ENCODE results near the gene RNF43. TPM values are rescaled to one million over a fixed set of nuclear protein-coding genes. Genes with fewer than 3 reads are reported as not detected.
A peak's percentile ranks its signal among the peaks of the same experiment; 100 is the strongest.

RNF43 gene
- total and polyA plus RNA-seq, 2 of the 13 experiments (the other 11 are each of a cell fraction or from before 2014, with no cell fraction given) = 31.0 to 53.4 TPM

DNA sequence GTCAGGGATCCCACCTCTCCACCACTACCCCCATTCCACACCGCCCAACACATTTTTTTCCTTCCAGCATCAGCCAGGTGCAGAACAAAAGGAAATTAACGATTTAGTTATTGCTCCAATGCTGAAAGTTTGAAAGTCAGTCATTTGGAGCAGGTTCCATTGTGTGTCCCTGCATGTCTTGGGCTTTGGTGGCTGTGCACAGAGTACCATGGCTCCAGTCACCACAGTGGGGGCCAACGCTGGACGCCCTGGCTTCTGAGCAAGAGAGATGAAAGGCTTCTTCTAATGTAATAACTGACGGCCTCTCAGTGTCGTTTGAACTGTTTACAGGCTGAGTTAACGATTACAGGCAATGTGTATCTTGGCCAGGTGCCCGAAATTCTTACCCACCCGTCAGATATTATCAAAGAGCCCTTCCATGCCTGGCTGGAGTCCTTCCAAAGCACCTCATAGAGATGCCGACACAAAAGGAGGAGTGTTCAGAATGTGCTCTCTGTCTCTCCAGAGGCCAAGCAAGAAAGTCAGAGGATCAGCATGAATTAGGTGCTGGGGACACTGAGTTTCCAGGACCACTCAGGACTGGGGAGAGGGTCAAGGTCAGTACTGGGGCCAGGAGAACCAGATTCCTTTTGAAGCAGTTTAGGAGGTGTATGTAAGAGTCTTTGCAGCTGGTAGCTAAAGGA lies 25.9 kb downstream of the RNF43 start (continued):
- 0 out of 2 replicates have a peak, but pooled peaks have one; percentile 22 for TF ChIP-seq ZKSCAN1 (IDR thresholded peaks at IDR 0.05; ENCODE audit: low read length)
- peak; percentile 96 for TF ChIP-seq ZBTB34 (CRISPR knock-in tag; IDR thresholded peaks at IDR 0.05)
- peak; percentile 97 for TF ChIP-seq TBX3 (IDR thresholded peaks at IDR 0.05; ENCODE audit: borderline replicate concordance)
- peak; percentile 100 for TF ChIP-seq ZBTB7B (CRISPR knock-in tag; IDR thresholded peaks at IDR 0.05)
- TF ChIP-seq ZNF143 (CRISPR knock-in tag; IDR thresholded peaks at IDR 0.05) = peak; percentile 72
- no peak for TF ChIP-seq SYNCRIP (IDR thresholded peaks at IDR 0.05; ENCODE audit: insufficient read depth, low read depth, low read length)
- TF ChIP-seq, protein P1, sequence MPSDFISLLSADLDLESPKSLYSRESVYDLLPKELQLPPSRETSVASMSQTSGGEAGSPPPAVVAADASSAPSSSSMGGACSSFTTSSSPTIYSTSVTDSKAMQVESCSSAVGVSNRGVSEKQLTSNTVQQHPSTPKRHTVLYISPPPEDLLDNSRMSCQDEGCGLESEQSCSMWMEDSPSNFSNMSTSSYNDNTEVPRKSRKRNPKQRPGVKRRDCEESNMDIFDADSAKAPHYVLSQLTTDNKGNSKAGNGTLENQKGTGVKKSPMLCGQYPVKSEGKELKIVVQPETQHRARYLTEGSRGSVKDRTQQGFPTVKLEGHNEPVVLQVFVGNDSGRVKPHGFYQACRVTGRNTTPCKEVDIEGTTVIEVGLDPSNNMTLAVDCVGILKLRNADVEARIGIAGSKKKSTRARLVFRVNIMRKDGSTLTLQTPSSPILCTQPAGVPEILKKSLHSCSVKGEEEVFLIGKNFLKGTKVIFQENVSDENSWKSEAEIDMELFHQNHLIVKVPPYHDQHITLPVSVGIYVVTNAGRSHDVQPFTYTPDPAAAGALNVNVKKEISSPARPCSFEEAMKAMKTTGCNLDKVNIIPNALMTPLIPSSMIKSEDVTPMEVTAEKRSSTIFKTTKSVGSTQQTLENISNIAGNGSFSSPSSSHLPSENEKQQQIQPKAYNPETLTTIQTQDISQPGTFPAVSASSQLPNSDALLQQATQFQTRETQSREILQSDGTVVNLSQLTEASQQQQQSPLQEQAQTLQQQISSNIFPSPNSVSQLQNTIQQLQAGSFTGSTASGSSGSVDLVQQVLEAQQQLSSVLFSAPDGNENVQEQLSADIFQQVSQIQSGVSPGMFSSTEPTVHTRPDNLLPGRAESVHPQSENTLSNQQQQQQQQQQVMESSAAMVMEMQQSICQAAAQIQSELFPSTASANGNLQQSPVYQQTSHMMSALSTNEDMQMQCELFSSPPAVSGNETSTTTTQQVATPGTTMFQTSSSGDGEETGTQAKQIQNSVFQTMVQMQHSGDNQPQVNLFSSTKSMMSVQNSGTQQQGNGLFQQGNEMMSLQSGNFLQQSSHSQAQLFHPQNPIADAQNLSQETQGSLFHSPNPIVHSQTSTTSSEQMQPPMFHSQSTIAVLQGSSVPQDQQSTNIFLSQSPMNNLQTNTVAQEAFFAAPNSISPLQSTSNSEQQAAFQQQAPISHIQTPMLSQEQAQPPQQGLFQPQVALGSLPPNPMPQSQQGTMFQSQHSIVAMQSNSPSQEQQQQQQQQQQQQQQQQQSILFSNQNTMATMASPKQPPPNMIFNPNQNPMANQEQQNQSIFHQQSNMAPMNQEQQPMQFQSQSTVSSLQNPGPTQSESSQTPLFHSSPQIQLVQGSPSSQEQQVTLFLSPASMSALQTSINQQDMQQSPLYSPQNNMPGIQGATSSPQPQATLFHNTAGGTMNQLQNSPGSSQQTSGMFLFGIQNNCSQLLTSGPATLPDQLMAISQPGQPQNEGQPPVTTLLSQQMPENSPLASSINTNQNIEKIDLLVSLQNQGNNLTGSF (CRISPR knock-in tag; IDR thresholded peaks at IDR 0.05) = no peak
- TF ChIP-seq HDAC2 (CRISPR knock-in tag; IDR thresholded peaks at IDR 0.05) = peak; percentile 99
- TF ChIP-seq WIZ (CRISPR knock-in tag; IDR thresholded peaks at IDR 0.05) = peak; percentile 98
- peak; percentile 92; the same call in 1 of the 2 replicates for TF ChIP-seq ZBTB38 (CRISPR knock-in tag; IDR thresholded peaks at IDR 0.05)
- no peak for TF ChIP-seq ZNF280B (CRISPR knock-in tag; IDR thresholded peaks at IDR 0.05; ENCODE audit: borderline replicate concordance)
- peak; percentile 97 for TF ChIP-seq BCL6 (CRISPR knock-in tag; IDR thresholded peaks at IDR 0.05)
- TF ChIP-seq SP2 (CRISPR knock-in tag; IDR thresholded peaks at IDR 0.05) = no peak
- TF ChIP-seq SAP130 (CRISPR knock-in tag; IDR thresholded peaks at IDR 0.05; ENCODE audit: low read depth) = peak; percentile 99
- TF ChIP-seq ZSCAN25 (CRISPR knock-in tag; IDR thresholded peaks at IDR 0.05) = peak; percentile 56; the same call in 1 of the 2 replicates
- TF ChIP-seq ZNF766 (CRISPR knock-in tag; IDR thresholded peaks at IDR 0.05; ENCODE audit: borderline replicate concordance) = peak; percentile 86; the same call in 1 of the 2 replicates
- TF ChIP-seq ZNF768 (CRISPR knock-in tag; IDR thresholded peaks at IDR 0.05) = 0 out of 2 replicates have a peak, but pooled peaks have one; percentile 28
- peak; percentile 15; the same call in 1 of the 2 replicates for TF ChIP-seq MNT (IDR thresholded peaks at IDR 0.05)
- TF ChIP-seq KLF12 (CRISPR knock-in tag; IDR thresholded peaks at IDR 0.05; ENCODE audit: borderline replicate concordance) = peak; percentile 91; the same call in 1 of the 2 replicates
- TF ChIP-seq ELF4 (CRISPR knock-in tag; IDR thresholded peaks at IDR 0.05; ENCODE audit: borderline replicate concordance) = peak; percentile 89; the same call in 1 of the 2 replicates
